CD4-positive, alpha-beta T cell treated with Interleukin-2 at 100 ng/mL for 4 hours (primary cell): Measurements from ENCODE around the gene MTURN.

Experiments used
- DNase-seq: peaks from one replicate; pipeline ENCODE4 v3.0.0-alpha.2; 2020; ENCODE audit warnings: low spot score

MTURN gene

GRCh38 chr7:30136117-30136731 is 1.4 kb downstream of the MTURN start:
- no peak for DNase-seq

- DNase-seq, result no peak
Measured at GRCh38 chr7:30136743-30137485, 2.1 kb downstream of the MTURN start.

GRCh38 chr7:30139836-30140384 is 5.1 kb downstream of the MTURN start:
- DNase-seq, result no peak

- no peak for DNase-seq
Measured at GRCh38 chr7:30140456-30140855, 5.7 kb downstream of the MTURN start.

- no peak for DNase-seq
Measured at GRCh38 chr7:30142710-30143109, 7.9 kb downstream of the MTURN start.

- no peak for DNase-seq
Measured at GRCh38 chr7:30143748-30144251, 9.0 kb downstream of the MTURN start.

- no peak for DNase-seq
Measured at GRCh38 chr7:30144657-30145306, 10.0 kb downstream of the MTURN start.

- DNase-seq, result no peak
Measured at GRCh38 chr7:30145426-30145970, 10.7 kb downstream of the MTURN start.

- DNase-seq, result no peak
Measured at GRCh38 chr7:30146127-30146612, 11.4 kb downstream of the MTURN start.

GRCh38 chr7:30147223-30147622 is 12.4 kb downstream of the MTURN start:
- DNase-seq, result no peak

GRCh38 chr7:30147785-30148184 is 13.0 kb downstream of the MTURN start:
- DNase-seq, result no peak

- DNase-seq, result no peak
Measured at GRCh38 chr7:30148426-30148825, 13.6 kb downstream of the MTURN start.

GRCh38 chr7:30148951-30149459 is 14.2 kb downstream of the MTURN start:
- DNase-seq, result no peak

GRCh38 chr7:30149640-30150272 is 15.0 kb downstream of the MTURN start:
- no peak for DNase-seq

- no peak for DNase-seq
Measured at GRCh38 chr7:30150711-30151110, 15.9 kb downstream of the MTURN start.

GRCh38 chr7:30154111-30154587 is 19.4 kb downstream of the MTURN start:
- DNase-seq, result no peak

GRCh38 chr7:30155481-30155880 is 20.7 kb downstream of the MTURN start:
- DNase-seq, result no peak

- DNase-seq, result no peak
Measured at GRCh38 chr7:30157204-30157603, 22.4 kb downstream of the MTURN start.

- DNase-seq, result no peak
Measured at GRCh38 chr7:30159163-30159562, 24.4 kb downstream of the MTURN start.

GRCh38 chr7:30159698-30160143 is 24.9 kb downstream of the MTURN start:
- DNase-seq, result no peak

- DNase-seq, result no peak
Measured at GRCh38 chr7:30160329-30160728, 25.5 kb downstream of the MTURN start.
